Activated CD4-positive, alpha-beta T cell treated with anti-CD3 and anti-CD28 coated beads, Interleukin-2, amount 50 U/mL, for 1 hour (primary cell): ENCODE data around the gene CSNK1G1.
A peak's percentile ranks its signal among the peaks of the same experiment; 100 is the strongest.

Experiments
- DNase-seq: peaks from one replicate; pipeline ENCODE4 v3.0.0-alpha.2; 2020

CSNK1G1 gene

GRCh38 chr15:64151727-64152506 lies 204.1 kb downstream of the CSNK1G1 start, which contains the start of gene SNX22:
Gene SNX22, plus strand, starts transcription at chr15:64151731. Its CDS starts 45 bp downstream, at chr15:64151776.
- peak; percentile 36 for DNase-seq

GRCh38 chr15:64149893-64150578 lies 205.9 kb downstream of the CSNK1G1 start:
- DNase-seq = no peak

GRCh38 chr15:64149424-64149823 lies 206.5 kb downstream of the CSNK1G1 start:
- DNase-seq = no peak

DNA sequence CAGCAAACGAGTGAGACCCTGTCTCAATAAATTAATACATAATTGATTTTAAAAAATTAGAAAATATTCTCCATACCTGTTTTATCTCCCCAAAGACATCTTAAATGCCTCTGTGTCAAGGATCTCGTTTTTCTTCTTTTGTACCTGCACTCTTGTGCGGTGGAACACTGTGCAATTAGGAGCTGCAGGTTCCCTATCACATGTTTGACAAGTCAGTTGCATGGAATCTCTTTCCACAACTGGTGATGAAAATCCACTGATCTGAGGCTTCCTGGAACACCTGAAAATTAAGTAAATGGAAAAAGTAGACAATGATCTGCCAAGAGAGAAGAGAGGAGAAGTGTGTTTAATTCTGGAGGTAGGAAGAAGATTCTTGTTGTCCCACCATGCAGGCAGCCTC lies 207.4 kb downstream of the CSNK1G1 start:
- no peak for DNase-seq

- no peak for DNase-seq
Observed at GRCh38 chr15:64148168-64148567, 207.8 kb downstream of the CSNK1G1 start.

- DNase-seq = no peak
Observed at GRCh38 chr15:64146885-64147681, 208.9 kb downstream of the CSNK1G1 start.

DNA sequence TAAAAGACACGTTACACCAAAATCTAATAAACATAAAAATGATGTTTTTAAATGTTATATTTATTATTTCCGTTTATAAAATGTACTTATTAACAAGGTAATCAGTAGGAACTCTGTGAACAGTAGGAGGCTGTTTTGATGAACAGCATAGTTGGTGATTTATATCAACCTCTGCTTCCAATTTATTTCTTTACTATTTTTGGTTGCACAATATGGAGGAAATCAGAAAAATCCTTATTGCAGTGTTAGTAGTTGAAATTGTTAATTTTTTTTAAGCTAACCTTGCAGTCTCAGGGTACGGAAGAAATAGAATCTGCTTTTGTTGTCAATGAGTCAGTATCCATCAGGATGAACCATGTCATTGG lies 209.5 kb downstream of the CSNK1G1 start:
- DNase-seq = no peak

- no peak for DNase-seq
Observed at GRCh38 chr15:64146041-64146440, 209.9 kb downstream of the CSNK1G1 start.

DNA sequence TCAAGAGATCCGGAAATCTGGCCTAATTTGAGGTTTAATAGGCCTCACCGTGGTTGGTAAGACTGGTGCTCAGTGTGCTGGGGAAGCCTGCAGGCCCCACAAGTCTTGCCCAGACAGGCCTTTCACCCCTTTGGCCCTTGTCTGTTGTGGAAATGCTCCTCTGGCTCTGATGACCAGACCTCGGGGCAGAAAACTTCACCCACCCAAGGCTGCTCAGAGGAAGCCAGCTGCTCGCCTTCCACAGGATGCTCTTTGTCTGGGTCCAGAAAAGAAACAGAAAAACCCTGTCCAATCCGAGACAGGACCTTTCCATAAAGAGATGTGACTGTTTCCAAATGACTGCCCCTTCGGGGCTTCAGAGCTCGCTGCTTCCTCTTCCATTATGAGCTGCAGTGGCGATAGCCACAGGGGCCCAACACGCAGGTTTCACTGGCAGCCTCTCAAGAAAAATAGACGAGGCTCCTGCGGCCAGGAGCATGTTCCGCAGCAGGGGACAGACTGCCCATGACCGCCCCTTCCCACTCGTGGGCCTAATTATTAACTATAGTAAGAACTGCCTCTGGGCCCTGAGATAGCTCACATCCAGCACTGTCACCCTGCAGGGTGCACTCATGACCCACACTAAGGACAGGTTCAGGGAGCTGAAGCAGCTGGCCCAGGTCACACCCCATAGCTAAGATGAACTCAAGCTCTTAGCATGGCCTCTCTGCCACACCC lies 211.2 kb downstream of the CSNK1G1 start:
- DNase-seq = no peak

DNA sequence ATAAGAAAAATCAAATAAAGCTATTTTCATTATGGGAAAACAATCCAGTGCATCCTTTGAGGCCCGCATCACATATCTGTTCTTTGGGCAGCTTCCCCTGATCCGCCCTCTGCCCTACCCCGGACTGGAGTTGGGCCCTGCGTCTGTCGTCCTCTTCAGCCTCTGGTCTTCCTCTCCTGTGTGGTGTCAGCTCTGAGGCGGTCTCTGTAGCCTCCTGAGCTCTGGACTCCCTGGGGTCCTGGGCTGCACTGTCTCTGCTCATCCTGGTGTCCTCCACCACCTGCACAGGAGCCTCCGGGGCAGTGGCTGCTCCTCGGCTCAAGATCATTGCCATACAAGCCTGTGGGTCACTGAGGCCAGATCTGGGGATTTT lies 211.8 kb downstream of the CSNK1G1 start:
- DNase-seq = no peak

DNA sequence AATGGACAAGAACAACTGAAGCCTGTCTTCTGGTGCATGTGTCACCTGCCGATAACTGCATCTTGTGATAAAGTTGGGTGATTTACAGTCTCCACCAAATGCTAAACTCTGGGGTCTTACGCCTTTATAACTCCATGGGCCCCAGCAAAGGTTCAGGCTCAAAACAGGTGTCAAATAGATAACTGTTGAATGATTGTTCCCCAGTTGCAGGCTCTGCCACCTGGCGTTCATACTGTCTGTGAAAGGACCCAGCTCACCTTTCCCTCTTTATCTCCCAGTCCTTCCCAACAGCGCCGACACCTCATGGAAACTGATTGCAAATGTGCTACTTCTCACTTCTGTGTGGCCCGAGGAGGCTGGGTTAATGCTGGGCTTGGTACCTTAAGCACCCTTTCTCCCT lies 212.7 kb downstream of the CSNK1G1 start:
- no peak for DNase-seq

GRCh38 chr15:64141798-64142512 lies 214.0 kb downstream of the CSNK1G1 start:
- no peak for DNase-seq

DNA sequence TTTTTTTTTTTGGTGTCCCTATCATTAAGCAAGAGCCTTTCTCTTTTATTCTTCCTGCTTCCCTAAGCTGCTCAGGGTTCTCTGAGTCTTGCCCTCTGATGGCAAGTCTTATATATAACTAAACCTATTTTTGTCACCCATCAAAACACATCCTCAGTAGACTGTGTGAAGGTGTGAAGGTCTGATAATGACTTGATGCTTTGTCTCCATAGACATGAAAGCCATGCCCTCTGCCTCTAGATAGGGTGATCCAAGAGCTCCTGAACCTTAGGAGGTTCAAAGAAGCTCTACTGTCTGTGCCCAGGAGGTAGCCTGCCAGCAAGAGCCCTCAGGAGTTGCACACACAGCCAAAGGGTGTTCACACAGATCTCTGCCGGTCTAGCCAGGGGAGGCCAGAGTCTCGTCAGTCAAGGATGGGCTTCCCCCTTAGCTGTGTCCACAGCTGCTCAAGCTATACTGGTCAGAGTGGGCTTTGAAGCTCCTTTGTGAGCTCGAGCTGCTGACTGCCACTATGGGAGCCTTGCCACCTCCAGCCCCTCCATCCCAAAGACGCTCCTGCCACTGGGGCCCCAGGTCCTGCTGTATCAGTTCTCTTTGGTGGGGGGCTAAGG lies 217.5 kb downstream of the CSNK1G1 start:
- DNase-seq = no peak

GRCh38 chr15:64137226-64137833 lies 218.6 kb downstream of the CSNK1G1 start:
- DNase-seq = no peak

DNA sequence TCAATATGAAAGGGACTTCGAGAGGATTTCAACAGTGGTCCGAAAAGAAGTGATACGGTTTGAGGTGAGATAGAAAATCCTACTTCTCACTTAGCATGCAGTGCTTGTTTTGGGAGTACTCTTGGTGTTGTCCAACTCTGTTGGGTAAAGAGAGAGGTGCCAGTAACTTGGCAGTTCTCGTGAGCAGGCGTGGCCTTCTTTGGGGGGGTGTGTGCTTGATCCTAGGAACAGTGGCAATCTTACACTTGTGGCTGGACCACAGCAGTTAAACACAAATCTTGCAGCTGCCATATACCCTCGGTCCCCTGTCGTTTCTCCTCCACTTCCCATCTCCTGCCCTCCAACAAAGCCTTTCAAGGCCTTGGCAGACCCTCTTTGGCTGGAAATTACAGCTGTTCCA lies 219.6 kb downstream of the CSNK1G1 start:
- DNase-seq = no peak

DNA sequence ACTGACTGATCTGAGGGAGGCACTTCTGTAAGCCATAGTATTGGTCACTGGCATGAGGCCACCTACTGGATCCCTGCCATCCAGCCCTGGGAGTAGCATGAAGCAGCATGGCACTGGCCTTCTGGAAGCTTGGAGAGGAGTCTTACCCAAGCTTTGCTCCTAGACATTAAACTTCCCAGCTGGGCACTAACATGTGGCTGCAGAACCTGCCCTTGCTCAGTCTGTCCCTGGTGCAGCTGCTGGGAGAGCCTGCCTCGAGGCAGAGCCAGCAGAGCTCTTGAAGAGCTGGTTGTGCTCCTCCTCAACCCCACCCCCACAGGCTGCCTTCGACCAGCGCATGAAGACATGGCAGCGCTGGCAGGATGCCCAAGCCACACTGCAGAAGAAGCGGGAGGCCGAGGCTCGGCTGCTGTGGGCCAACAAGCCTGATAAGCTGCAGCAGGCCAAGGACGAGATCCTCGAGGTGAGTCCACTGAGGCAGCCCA lies 221.6 kb downstream of the CSNK1G1 start:
- DNase-seq = no peak

DNA sequence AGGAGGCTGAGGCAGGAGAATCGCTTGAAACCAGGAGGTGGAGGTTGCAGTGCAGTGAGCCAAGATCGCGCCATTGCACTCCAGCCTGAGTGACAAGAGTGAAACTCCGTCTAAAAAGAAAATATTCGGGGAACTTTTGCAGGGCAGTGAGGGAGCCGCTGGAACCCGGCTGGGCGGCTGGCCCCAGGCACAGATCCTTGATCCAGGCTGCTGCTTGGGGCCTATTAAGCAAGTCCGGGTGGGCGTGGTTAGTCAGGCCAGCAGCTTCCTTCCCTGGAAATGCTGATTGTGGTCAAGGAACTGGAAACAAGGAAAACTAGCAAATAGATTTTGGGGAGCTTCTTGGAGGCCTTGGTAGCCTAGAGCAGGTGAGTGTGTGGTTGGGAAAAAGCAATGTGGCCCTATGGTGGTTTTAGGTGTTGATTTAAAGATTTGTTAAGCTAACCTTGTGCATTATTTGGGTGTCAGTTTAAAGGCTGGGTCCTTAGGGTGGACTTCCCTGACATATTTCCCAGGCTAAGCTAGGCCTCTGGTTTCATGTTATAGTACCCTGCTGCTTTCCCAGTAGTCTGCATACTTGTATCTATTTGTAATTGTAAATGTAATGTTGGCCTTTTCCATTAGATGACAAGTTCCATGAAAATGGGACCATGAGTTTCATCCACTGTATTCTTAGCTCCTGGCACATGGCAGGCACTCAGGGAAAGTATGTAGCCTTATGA lies 222.2 kb downstream of the CSNK1G1 start:
- DNase-seq = no peak

GRCh38 chr15:64132217-64132616 lies 223.8 kb downstream of the CSNK1G1 start:
- DNase-seq = no peak

GRCh38 chr15:64131547-64131946 lies 224.4 kb downstream of the CSNK1G1 start:
- DNase-seq = no peak

GRCh38 chr15:64130159-64130558 lies 225.8 kb downstream of the CSNK1G1 start:
- no peak for DNase-seq
